SKM-1 treated with dmso at 0.1 percent for 144 hours (cell line): ENCODE data around the gene KRT16.
"Not testable (repeated sequence)": the region's sequence is repeated elsewhere in the genome, so short reads cannot be mapped to it uniquely, and the experiment has no call there.

ENCODE experiments used
- DNase-seq: peaks from one replicate; lab custom pipeline; 2025; ENCODE audit not compliant: unreplicated experiment; lab: John Stamatoyannopoulos, UW

KRT16 gene

DNA sequence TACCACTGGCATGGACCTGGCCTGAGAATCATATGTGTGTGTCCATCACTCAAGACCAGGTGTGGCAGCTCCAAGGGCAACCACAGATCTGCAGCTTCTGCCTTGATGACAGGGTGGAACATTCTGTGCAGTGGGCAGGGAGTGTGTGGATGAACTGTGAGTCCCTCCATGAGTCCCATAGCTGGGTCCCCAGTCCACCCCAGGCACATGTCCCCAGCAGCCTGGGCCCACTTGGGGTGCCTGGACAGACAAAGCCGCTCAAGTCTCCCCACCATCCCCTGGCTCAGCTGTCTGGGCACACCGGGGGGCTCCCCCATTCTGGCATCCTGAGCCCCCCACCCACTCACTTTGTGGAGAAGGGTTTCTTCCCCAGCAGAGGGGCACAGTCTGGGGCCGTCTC lies 4.6 kb upstream of the KRT16 start:
- no peak for DNase-seq

DNA sequence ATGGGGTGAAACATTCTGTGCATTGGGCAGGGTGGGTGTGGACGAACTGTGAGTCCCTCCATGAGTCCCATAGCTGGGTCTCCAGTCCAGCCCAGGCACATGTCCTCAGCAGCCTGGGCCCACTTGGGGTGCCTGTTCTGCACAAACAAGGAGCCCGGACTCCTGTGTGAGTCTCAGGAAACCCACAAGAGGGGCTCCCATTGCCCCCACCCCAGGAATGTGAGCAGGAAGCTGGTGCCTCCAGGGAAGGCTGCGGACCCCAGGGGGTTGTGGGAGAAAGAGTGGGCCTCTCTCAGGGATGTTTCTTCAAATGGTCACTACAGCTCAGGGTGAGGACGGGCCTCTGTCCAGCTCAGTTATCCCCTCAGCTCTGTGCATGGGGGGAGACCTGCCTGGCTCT lies 3.9 kb upstream of the KRT16 start:
- DNase-seq, result not testable (repeated sequence)

DNA sequence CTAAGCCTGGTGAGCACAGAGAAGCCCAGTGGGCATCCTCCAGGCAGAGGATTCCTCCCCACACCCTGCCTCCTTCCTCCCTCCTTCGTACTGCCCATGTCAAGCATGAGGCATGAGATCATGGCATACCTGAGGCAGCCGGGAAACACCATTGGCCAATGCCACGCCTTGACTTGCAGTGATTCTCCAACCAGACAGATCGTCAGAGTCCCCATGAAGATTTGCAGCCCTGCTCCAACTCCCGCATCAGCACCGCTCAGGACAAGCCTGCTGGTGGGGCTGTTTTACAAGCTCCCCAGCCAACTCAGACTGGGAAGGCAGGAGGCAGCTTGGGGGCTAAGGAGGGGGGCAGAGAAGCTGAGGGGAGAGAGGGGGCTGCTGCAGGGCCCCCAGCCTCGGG lies 2.9 kb upstream of the KRT16 start:
- DNase-seq, result no peak

DNA sequence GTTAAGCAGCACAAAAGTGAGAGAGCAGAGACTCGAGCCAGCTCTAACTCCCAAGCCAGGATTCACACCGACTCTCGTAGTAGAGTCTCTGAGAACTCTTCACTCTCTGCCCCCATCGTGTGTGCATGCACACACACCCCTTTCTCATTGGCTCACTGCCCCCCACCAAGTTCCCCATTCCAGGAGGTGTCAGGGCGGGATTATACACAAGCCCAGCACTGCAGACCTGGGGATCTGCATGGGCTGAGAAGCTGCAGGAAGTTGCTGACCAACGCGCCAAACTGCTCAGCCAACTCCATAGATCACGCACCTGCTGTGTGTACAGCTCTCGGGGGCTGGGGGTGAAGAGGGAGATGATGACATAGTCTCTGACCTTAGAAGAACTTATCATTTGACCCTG lies 2.2 kb upstream of the KRT16 start:
- DNase-seq, result not testable (repeated sequence)

DNA sequence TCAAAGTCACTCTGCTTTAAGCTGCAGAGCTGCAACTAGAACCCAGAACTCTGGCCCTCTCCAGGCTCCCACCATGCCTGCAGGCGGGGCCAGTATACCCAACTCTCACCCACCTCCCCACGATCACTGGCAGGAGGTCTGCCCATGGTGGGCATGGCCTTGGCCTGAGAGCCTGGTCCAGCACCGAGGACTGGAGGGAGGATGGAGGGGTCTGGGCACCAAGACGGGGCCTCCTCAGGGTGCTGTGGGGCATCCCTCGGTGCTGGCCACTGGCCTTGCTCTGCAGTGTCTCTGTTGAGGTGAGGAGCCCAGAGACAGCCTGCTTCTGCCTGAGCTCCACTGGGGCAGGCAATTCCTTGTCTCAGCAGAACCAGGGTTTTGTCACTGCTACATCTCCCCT lies 1.5 kb upstream of the KRT16 start:
- no peak for DNase-seq

DNA sequence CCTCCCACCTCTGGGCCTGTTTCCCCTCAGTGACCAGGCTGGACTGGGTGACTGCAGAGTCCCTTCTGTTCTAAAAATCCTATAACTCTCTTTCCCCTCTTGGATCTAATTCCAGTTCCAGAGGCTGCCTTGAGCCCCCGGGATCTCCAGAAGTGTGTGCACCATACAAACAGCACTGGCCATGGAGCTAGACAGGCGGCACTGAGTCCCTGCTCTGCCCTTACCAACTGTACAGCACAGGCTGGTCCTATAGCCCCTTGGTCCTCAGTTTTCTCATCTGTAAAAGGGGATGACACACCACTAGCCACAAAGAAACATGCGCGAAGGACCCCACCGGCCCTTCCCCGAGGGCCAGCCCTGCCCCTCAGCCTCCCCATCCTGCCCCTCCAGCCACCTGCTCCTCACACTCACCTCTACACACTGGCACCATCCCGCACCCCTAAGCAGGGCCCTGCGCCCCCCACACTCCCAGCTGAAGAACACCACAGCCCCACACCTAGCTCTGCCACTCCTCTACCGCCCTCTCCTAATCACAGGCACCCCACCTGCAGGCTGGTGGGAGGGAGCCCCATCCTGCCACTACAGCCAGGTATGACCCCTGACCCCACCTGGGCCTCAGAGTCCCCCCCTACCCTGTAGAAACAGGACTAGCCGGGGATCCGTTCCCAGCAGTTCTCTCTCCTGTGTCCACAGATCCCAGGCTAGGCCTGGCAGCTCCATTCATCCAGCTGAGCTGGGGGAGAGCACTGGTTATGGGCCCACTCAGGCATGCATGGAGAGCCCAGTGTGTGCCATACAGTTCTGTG lies 913 bp upstream of the KRT16 start:
- DNase-seq, result no peak

DNA sequence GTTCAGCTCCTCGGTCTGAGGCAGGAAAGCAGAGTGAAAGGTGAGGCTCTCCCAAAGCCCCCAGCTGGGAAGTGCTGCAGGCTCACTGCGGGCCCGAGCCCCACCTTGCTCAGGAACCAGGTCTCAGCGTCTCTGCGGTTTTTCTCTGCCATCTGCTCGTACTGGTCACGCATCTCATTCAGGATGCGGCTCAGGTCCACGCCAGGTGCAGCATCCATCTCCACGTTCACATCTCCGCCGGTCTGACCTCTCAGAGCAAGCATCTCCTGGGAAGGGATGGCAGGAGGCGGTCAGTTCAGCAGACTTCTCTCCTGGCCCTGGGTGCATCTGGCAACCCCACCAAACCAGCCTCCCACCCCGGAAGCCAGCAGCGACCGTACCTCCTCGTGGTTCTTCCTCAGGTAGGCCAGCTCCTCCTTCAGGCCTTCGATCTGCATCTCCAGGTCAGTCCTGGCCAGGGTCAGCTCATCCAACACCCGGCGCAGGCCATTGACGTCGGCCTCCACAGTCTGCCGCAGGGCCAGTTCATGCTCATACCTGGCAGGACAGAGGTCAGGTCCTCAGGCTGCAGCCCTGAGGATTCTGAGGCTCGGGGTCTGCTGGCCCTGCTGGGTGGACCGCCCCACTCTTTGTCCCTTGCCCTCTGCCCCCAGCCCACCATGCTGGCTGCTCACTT lies 1.5 kb downstream of the KRT16 start:
- DNase-seq, result no peak

DNA sequence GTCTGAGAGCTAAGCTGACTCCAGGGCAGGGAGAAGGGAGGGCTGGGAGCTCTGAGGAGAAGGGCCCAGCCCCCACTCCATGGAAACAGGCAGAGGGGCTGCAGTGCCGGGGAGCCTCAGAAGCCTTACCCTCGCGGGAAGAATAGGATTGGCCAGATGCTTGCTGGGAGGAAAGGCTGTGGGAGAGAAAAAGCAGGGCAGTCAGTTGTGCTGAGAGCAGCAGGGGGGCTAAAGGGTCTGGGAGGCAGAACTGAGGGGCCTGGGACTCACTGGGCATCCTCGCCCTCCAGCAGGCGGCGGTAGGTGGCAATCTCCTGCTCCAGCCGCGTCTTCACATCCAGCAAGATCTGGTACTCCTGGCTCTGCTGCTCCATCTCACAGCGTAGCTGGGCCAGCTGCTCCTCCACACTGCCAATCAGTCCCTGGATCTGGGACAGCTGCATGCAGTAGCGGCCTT lies 2.5 kb downstream of the KRT16 start:
- not testable (repeated sequence) for DNase-seq

DNA sequence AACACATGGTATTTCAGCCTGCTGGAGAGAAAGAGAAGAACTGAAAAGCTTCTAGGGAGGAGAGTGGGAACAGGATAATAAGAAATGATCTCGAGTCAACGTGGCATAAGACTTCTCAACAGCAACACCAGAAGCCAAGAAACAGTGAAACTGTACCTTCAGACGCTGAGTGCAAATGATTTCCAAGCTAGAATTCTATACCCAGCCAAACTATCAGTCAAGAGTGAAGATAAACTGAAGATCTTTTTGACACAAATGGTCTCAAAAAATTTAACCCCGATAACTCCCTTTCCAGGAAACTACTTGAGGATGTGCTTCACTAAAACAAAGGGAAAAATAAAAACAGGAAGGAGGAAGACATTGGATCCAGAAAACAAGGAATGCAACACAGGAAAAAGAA lies 5.6 kb downstream of the KRT16 start:
- not testable (repeated sequence) for DNase-seq

DNA sequence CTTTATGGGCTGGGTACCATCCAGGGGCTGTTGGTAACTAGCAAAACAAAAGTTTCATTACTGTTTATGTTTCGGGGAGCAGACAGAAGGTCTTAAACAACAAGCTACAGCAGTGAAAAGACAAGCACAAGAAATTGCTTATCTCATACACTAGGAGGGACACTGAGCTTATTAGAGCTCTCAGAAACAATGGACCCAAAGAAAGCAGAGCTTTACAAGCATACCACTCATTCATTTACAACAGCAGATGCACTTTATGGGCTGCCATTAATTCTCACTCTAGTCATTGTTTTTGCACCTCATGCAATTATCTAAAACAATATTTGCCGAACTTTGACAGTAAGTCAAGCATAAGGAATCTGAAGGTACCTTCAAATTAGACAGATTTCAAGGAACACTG lies 10.0 kb downstream of the KRT16 start:
- DNase-seq, result no peak

DNA sequence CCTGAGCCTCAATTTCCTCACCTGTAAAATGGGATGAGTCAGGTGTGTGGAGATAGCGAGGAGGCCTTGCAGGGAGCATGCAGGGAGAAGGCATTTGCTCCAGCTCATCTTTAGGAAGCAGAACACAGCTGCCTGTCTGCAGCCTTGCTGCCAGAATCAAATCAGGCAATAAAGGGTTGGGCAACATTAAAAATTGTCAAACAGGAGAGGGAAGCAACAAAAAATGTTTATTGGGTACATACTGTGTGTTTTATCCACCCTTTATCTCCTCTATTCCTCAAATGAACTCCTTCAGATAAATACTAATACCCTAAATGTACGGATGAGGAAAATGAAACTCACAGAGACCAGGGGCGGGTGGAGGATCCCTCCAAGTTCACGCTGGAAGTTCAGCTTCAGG lies 12.2 kb downstream of the KRT16 start:
- no peak for DNase-seq

DNA sequence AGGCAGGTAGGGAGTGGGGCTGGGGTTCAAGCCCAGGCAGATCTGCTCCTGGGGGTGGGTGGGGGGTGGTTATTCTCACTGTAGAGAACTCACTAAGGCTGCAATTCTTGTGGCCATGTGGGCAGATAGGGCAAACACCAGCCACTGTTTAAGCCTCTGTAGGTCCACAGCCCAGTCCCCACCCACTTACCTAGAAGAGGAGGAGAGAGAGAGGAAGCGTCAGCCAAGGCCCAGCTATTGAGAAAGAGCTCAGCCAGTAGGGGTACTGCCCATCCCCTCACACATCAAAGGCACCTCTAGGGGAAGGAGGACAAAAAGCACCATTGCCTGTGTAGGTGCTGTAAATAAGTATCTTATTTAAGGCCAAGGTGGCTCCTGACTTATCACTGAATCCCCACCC lies 12.9 kb downstream of the KRT16 start:
- no peak for DNase-seq

DNA sequence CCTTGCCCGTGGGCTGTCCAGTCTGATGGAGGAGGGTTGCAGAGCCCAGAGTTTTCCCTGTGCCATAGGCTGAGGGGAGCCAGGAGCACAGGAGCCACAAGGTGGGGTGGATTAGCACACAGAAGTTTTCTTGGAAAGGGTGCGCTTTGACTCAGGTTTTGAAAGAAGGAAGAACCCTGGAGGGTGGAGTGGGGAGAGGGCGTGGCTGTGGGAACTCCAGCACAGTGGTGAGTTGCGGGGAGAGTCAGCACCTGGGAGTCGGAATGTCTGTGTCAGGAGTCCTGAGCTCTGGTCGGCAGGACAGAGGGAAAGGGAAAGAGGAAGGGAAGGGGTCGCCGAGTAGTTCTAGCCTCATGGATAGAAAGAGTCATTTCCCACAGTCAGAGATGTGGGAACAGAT lies 17.0 kb downstream of the KRT16 start:
- DNase-seq, result no peak

DNA sequence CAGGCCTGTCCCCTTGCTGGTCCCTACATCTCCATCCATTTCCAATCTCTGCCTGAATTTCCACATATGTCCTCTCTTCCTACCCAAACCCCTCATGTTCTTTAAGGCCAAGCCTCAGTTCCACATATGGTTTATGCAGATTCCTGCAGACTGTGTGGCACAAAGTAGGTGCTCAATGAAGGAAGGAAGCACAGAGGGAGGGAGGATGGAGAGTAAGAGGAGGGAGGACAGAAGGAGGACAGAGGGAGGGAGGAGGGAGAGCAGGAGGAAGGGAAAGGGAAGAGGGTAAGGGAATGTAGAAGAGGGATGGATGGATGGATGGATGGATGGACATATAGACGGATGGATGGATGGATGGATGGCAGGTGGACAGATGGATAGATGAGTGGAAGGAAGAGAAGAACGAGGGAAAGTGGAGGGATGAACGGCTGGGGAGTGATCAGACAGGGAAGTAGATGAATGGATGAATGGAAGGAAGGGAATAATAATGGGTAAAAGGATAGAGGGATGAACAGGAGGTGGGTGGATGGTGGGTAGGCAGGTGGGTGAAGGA lies 18.1 kb downstream of the KRT16 start:
- no peak for DNase-seq

DNA sequence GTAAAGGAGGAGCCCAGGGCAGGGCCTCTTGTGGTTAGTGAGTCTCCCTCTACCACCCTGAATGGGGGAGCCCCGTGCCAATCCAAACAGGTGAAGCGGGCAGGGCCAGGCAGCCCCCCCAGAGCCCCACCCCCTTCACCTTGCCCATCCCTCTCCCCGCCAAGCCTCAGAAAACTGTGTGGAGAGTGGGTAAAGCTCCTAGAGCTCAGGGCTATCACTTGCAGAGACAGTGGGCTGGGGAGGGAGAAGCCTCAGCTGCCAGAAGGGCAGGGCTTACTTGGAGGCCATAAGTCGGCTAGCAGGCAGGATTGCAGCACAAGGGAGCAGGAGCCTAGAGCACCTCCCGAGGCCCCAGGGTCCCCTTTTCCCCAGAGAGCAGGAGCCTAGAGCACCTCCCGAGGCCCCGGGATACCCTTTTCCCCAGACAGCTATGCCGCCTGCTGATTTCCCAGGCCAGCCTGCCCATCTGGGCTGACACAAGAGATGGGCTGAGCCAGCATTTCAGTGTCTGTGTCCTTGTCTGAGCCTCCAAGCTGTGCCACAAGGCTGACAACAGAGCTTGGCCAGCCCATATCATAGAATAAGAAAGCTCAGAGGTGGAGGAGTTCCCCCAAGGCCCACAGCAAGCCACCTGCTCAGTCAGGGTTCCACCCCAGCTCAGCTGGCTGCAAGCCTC lies 19.1 kb downstream of the KRT16 start:
- DNase-seq, result no peak

DNA sequence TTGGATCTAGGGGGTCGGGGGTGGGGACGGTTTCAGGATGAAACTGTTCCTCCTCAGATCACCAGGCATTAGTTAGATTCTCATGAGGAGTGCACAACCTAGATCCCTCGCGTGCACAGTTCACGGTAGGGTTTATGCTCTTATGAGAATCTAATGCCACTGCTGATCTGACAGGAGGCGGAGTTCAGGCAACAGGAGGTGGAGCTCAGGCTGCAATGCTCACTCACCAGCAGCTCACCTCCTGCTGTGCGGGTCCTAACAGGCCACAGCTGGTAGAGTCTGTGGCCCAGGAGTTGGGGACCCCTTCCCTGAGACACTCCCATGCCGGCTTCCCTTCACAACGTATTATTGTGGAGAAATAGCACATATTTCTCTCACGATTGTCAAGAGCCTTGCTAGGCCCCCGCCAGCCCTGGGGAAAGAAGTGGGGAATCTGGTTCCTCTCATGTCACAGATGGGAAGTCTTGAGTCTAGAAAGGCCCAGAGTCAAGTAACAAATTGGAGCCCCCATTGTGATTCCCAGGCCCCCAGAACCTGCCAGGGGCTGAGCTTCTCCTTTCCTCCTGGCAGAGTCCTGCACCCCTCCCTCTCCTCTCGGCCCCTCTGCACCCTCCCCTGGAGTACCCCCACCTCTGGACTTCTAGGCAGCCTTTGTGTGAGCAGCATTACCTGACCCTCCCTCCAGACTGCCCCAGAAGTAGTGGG lies 19.8 kb downstream of the KRT16 start:
- DNase-seq, result no peak

DNA sequence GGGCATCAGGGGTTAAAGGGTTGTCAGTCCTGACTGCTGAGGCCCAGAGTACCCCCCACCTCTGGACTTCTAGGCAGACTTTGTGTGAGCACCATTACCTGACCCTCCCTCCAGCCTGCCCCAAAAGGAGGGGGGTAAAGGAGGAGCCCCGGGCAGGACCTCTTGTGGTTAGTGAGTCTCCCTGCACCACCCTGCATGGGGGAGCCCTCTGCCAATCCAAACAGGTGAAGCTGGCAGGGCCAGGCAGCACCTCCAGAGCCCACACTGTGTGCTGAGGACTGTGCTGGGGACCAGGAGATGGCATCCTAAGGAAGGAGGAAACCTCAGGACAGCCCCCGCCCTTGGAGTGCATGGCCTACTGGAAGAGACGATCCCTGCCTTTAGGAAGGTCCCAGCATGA lies 23.3 kb downstream of the KRT16 start:
- DNase-seq, result no peak

DNA sequence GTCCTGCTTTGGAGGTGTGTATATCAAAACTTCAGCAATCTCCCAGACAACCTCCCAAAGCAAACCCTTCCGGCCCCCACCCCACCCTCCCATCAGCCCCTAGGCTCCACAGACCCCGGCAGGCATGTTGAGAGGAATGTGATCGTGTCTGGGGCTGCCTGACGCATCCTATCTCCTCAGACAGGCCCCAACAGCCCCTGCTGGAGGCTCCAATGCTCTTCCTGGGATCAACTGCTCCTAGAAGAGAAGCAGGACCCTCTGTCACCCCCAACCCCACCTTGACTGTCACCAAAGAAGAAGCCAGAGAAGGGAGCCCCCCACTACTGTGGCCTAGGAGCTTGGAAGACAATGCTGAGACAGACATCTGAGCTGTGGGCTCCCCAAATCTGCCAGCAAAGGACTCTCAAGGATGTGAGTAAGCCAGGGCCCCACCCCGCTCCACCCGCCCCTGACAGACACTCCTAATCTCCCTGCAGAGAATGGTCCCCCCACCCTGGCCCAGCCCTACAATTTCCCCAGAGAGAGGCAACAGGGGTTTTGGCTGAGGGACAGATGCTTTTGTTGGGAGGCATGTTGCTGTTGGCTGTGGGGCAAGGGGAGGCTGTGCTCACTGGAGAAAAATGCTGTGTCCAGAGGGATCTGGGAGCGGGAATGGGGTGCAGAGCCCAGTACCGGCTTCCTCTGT lies 24.3 kb downstream of the KRT16 start:
- no peak for DNase-seq

DNA sequence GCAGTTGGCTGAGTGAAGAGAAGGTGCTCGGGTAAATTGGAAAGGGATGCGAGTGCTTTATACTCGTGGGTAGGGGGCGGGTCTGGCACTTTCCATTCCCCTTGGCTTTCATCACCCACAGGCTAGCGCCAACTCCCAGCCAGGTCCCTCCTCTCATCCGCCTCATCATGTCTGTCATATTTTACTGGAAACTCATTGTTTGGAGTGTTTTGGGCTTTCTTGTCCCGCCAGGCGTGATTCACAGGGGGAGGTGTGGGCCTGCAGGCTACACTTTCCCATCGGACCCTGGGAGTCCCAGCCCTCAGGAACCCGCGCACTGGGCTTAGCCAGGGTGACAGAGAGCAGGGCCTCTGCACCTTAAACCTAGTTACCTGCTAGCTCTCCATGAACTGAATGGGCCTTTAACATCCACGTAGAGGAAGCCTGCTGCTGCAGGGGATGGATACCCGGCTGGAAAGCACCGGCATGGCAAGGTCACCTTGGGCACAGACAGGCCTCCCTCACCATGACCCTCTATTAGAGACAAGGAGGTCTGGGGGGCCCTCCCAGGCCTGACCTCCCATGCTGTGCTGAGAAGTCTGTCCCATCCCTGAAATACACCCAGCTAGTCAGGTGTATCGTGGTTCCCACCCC lies 25.6 kb downstream of the KRT16 start, which contains the start of gene KRT14:
Gene KRT14 (minus strand): TSS at position 33 of the 633 bp plus-strand sequence. CDS start 61 bp downstream, outside the sequence.
- DNase-seq, result no peak
